DND-41 (cell line): ENCODE measurements around the gene MLIP.

Experiments used
- ATAC-seq: fragments of 200-7000 bp; cut with Tn5 transposase; 3 replicates; pipeline ENCODE4 v1.9.1; 2021; ENCODE audit warnings: low read depth; ENCODE audit not compliant: insufficient read depth
- DNase-seq: peaks from one replicate; pipeline ENCODE4 v3.0.0-alpha.2; 2020
- H2AFZ ChIP-seq: 2 replicates; pipeline ENCODE4 v1.6.0; 2012; ENCODE audit warnings: low read depth, low read length
- H3K27ac ChIP-seq: 2 replicates; pipeline ENCODE4 v1.5.1; 2012; ENCODE audit warnings: low read length, inconsistent platforms
- H3K27me3 ChIP-seq: fragments of 200-600 bp; sonication (generic); 2 replicates; pipeline ENCODE4 v1.6.0; 2012; ENCODE audit warnings: low read length, mild to moderate bottlenecking, inconsistent platforms; ENCODE audit not compliant: insufficient read depth, poor library complexity
- H3K36me3 ChIP-seq: 2 replicates; pipeline ENCODE4 v1.5.1; 2012; ENCODE audit warnings: low read length, inconsistent platforms; ENCODE audit not compliant: insufficient read depth
- H3K4me1 ChIP-seq: 2 replicates; pipeline ENCODE4 v1.5.1; 2012; ENCODE audit warnings: mild to moderate bottlenecking, low read length; ENCODE audit not compliant: insufficient read depth
- H3K4me2 ChIP-seq: 2 replicates; pipeline ENCODE4 v1.6.0; 2012; ENCODE audit warnings: mild to moderate bottlenecking, moderate library complexity, low read length, inconsistent platforms; ENCODE audit not compliant: insufficient read depth
- H3K4me3 ChIP-seq, 2 experiments: fragments of 200-600 bp in 1 of 2; shearing (Covaris generic) in 1 of 2; 2 replicates each; pipeline ENCODE4 v1.5.1; 2012 to 2016; ENCODE audit warnings: inconsistent platforms in 2 of 2, low read length in 2 of 2, mild to moderate bottlenecking in 2 of 2, low read depth in 1 of 2, moderate library complexity in 1 of 2
- H3K79me2 ChIP-seq: 2 replicates; pipeline ENCODE4 v1.6.0; 2012; ENCODE audit warnings: low read length, inconsistent platforms; ENCODE audit not compliant: insufficient read depth
- H3K9ac ChIP-seq: 2 replicates; pipeline ENCODE4 v1.6.0; 2012; ENCODE audit warnings: low read depth, mild to moderate bottlenecking, inconsistent platforms, low read length, moderate library complexity
- H3K9me3 ChIP-seq: 2 replicates; pipeline ENCODE4 v1.5.1; 2012; ENCODE audit warnings: low read length, moderate library complexity, mild to moderate bottlenecking, inconsistent platforms; ENCODE audit not compliant: insufficient read depth, severe bottlenecking
- H4K20me1 ChIP-seq: 2 replicates; pipeline ENCODE4 v1.6.0; 2012; ENCODE audit warnings: low read length; ENCODE audit not compliant: insufficient read depth
- CTCF ChIP-seq: IDR thresholded peaks from 2 replicates; pipeline ENCODE4 v1.5.1; 2012; ENCODE audit warnings: borderline replicate concordance, low read length, moderate library complexity, mild to moderate bottlenecking; ENCODE audit not compliant: poor library complexity, severe bottlenecking; ENCODE audit errors: extremely low read depth
- EZH2 ChIP-seq: IDR thresholded peaks from 3 replicates; pipeline ENCODE4 v1.6.1; 2012; ENCODE audit warnings: borderline replicate concordance, low read depth, mild to moderate bottlenecking, moderate library complexity, low read length, inconsistent platforms; ENCODE audit not compliant: severe bottlenecking

Gene MLIP

DNA sequence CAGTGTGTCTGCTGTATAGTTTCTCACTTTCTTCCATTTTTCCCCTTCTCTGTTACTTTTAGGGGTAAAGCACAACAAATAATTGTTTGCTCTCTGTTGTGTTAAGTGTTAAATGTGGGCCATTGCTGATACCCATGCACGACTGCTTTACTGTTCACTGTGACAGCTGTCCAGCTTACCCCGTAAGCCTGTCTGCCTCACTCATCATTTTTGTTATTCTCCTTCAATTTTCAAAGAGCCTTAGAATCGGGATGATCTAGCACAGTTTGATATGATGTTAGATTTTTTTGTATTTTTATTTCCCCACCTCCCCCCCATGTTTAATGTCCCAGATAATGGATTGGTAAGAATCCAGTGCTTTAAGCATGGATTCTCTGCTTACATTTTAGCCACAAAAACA is 41.2 kb upstream of the MLIP start:
- Histone ChIP-seq H3K9me3 (no peaks in the 10 kb centered on the region), H3K27ac (no peak overlapping the region), H3K36me3 (no peaks in the 10 kb centered on the region), H4K20me1 (no peaks in the 10 kb centered on the region), H3K4me2 (no peak overlapping the region), H3K4me3 (no peak overlapping the region), H3K27me3 (peaks cover 9% of the 10 kb centered on the region), H3K9ac (no peak overlapping the region), H2AFZ (no peak overlapping the region), H3K4me1 (no peaks in the 10 kb centered on the region), H3K79me2 (no peaks in the 10 kb centered on the region)
- ATAC-seq (no peak), DNase-seq (no peak)
- TF ChIP-seq EZH2 (no peak), CTCF (no peak)

GRCh38 chr6:54071821-54072340 is 39.4 kb upstream of the MLIP start:
- peaks cover 12% of the 10 kb centered on the region for H3K27me3 ChIP-seq
- H3K9me3 ChIP-seq, result no peaks in the 10 kb centered on the region
- no peaks in the 10 kb centered on the region for H3K36me3 ChIP-seq
- TF ChIP-seq EZH2, result no peak
- TF ChIP-seq CTCF, result no peak
- H3K27ac ChIP-seq, result no peak overlapping the region
- no peaks in the 10 kb centered on the region for H4K20me1 ChIP-seq
- no peaks in the 10 kb centered on the region for H3K79me2 ChIP-seq
- H3K4me1 ChIP-seq, result no peaks in the 10 kb centered on the region
- ATAC-seq (no peak), DNase-seq (no peak)
- no peak overlapping the region for H3K4me2 ChIP-seq
- H3K4me3 ChIP-seq, result no peak overlapping the region
- no peak overlapping the region for H2AFZ ChIP-seq
- no peak overlapping the region for H3K9ac ChIP-seq

DNA sequence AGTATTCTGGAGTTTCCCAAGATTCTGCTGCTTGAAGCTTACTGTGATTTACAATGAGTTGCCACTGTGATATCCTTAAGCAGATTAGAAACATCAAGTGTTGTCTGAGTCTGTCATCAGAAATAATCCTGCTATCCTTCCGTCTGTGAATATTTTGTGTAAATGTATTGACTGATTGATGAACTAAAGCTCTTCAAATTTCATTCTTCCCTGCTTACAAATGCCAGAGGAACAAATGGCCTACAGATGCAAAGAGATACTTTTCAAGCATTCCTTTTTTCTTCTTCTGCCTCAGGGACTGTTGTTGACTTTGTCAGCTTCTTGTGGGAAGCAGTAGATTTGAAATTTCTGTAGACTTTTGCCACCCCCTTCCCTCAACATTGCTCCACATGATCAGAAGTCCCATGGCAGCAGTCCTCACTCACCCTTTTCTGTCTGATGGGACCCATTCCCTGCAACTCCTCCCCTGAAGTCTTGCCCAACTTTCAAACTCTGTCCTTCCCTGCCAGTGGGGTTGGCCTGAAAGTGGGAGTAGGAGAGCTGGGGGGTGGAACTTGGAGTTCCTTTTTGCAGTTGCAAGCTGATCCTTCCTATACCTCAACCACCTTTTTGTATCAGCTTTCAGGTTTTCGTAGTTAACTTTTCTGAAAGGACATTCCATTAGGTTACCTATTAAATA is 38.5 kb upstream of the MLIP start:
- no peak overlapping the region for H3K9ac ChIP-seq
- H3K79me2 ChIP-seq, result no peaks in the 10 kb centered on the region
- DNase-seq (no peak), ATAC-seq (no peak)
- H3K4me1 ChIP-seq, result no peaks in the 10 kb centered on the region
- H3K27me3 ChIP-seq, result peaks cover 12% of the 10 kb centered on the region
- no peaks in the 10 kb centered on the region for H3K36me3 ChIP-seq
- H3K4me2 ChIP-seq, result no peak overlapping the region
- H2AFZ ChIP-seq, result no peak overlapping the region
- H4K20me1 ChIP-seq, result no peaks in the 10 kb centered on the region
- TF ChIP-seq CTCF (no peak), EZH2 (no peak)
- no peak overlapping the region for H3K27ac ChIP-seq
- no peak overlapping the region for H3K4me3 ChIP-seq
- no peaks in the 10 kb centered on the region for H3K9me3 ChIP-seq
